ENCODE measurements around the gene AFAP1.

The AFAP1 gene

DNA sequence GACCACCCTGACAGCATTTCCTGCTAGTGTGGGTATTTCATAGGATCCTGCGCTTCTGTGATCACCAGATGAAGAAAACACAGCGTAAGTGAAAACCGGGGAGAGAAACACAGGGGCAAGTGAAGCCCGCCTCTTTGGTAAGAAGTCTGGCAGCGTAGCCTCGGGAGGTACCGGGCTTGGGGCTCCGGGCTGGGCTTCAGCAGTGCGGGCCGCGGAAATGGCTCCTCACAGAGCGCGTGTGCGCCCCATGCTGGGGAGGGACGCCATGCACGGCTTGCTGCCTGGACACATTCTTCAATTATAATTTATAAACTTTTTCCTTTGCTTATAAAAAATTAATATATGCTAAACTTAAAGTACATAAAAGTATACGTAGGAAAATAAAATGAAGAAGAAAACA lies 151.5 kb downstream of the AFAP1 start:
- no peak for DNase-seq (ENCODE audit: low read depth in 2 of 3, low spot score in 1 of 3)

DNA sequence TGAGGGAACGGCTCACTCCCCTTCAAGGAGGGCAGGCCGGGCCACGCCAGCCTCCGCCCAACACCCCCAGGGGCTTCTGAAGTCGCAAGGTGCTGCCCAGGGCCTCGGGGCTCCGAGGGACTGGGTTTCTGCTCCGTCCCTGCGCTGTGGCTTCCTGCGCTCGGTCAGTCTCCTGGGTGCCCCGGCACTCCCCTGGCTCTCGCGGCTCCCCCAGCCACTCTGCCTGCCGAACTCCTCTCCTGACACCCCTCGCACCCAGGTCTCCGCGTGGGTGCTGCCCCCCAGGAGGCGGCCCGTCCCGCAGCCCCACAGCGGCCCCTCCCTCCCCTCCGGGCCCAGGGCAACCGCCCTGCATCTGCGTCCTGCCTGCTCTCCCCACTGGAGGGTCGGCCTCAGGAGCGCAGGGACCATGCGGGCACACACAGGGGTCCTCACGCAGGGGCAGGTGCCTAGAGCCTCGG lies 151.9 kb downstream of the AFAP1 start:
- DNase-seq (ENCODE audit: low read depth in 2 of 3, low spot score in 1 of 3): no peak

DNA sequence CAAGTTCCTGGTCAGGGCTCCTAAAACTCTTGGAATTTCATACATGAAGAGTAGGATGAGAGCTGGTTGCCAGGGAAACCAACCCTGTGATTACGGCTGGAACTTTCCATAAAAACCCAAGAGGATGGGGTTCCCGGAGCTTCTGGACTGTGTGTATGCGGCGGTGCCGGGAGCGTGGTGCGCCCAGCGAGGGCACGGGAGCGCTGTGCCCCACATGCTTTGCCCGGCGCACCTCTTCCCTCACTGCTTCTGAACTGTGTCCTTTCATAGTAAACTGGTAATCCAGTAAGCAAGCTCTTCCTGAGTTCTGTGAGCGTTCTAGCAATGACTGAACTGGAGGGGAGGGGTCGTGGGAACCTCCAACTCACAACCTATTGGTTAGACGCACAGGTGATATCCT lies 152.6 kb downstream of the AFAP1 start:
- DNase-seq (ENCODE audit: low read depth in 2 of 3, low spot score in 1 of 3): no peak

DNA sequence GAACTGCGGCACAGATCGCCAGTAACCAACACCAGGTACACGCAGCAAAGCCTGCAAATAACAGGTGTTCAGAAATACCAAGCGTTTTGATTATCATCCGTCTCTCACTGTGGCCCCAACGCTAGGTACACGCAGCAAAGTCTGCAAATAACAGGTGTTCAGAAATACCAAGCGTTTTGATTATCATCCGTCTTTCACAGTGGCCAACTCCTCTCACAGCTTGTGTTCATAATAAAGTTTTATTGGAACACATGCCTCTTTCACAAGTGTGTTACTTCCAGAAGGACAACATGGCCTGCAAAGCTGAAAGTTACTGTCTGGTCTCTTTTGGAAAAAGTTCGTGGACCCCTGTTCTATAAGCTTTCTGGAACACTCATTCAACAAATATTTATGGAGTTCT lies 153.1 kb downstream of the AFAP1 start:
- DNase-seq (ENCODE audit: low read depth in 2 of 3, low spot score in 1 of 3): no peak

DNA sequence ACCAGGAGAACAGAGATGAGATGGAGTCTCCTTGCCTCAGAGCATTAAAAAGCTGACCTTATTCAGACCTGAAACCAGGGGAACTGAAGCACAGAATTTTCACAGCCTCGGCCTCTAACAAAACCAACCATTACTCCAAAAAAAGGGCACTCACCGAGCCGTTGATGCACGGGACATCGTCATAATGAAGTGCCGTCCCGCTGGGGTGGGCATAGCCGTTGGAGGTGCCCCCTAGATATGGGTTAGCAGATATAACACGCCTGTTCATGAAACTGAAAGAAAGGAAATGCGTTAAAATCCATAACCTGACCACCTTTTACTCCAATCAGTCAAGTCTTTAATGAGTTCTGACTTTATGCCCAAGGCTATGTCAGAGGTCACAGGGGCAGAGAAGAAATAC lies 153.6 kb downstream of the AFAP1 start:
- no peak for DNase-seq (ENCODE audit: low read depth in 2 of 3, low spot score in 1 of 3)

DNA sequence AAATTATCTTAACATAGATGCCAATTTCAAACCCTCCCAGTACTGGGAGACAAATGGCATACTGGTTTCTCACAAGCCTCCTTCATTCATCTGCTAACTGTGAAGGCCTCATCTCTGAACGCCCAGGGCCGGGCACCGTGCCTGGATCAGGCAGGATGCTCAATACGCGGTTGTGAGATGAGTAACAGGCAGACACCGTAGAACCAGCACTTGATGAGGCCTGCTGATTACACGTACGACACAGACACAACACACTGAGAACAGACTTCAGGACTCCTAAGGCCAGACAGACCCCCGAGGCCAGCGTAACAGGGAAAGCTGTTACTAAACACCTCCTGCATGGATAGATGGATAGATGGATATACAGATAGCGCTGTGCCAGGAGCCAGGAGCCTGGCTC lies 154.6 kb downstream of the AFAP1 start:
- peak in 1 of 3 donors; percentile 19 for DNase-seq (ENCODE audit: low read depth in 2 of 3, low spot score in 1 of 3)

DNA sequence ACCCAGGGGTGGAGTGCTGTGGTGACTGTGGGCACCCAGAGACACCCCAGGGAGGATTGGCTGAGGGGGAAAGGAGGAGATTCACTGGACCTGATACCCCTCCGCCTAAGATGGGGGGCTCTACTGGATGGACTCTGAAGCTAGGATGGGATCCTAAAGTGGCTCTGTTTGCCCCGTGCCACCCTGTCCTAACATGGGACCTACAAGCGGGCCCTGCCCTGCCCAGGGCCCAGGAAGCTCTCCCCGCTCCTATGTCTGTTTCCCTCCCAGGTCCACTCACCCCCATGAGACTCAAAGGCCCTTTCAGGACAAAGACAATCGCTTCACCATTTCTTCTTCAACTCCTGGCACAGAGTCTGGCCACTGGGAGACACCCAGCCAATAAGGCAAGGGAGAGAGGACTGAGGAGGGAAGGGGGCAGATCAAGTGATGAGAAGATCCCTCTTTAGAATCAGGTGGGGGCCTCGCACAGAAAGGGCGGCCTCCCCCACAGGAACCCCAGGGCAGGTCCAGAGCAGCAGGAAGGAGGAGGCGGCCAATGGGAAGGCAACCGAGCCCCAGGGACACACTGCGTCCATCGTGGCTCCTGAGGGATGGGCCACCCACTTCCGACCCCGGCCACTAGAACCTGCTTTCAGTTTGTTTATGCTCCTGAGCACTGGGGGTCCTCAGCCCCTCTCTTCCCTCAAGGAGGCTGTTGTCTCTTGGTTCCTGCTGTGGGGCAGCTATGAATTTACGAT lies 155.4 kb downstream of the AFAP1 start:
- no peak for DNase-seq (ENCODE audit: low read depth in 2 of 3, low spot score in 1 of 3)

DNA sequence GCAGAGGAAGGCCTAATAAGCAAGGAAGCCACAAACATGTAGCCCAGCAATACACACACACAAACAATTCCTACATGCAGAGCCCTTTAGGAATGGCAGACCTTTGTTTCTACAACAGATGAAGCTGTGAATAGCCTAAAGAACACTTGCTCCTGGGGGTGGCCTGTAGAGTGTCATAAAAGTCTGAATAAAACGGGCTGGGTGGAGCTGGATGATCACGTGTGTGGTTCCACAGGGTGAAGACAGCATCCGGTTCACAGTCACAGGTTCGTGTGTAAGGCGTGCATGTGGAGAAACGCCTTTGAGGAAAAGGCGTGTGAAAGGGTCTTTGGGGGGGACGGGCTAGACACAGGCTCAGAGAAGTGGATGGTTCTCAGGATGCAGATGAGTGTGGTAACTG lies 156.1 kb downstream of the AFAP1 start:
- DNase-seq (ENCODE audit: low read depth in 2 of 3, low spot score in 1 of 3): no peak

DNA sequence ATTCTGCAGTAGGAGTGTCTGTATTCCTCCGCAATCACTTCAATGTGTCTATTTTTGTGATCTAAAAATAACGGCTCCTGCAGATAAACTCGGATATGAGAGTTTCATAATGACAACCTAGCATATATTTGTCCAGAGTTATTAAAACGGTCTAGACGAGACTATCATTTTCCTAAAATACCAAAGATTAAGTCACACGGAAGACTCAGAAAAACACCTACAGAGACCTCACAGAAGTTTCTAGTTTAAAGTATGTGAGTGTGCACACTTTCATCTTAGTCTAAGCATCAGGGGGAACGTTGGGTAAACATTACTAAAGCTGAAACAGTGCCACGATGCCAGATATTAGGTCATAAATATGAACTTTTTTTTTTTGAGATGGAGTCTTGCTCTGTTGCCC lies 156.9 kb downstream of the AFAP1 start:
- DNase-seq (ENCODE audit: low read depth in 2 of 3, low spot score in 1 of 3): no peak

DNA sequence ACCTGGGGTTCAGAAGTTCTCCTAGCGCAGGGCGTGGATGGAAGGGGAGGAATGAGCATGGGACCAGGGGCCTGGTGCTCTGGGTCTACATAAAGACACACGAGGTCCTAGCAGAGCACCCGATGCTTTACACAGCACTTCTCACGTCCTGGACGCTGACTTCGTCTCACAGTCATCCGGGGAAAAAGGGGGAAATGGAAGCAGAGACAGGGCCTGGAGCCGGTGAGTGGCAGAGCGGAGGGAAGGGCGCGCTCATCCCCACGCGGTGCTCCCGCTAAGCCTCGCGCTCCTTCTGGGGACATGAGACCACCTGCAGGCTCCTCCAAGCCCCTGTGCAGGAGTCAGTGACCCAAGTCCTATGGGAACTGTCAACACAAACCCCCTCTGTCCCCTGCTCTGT lies 157.7 kb downstream of the AFAP1 start:
- no peak for DNase-seq (ENCODE audit: low read depth in 2 of 3, low spot score in 1 of 3)

DNA sequence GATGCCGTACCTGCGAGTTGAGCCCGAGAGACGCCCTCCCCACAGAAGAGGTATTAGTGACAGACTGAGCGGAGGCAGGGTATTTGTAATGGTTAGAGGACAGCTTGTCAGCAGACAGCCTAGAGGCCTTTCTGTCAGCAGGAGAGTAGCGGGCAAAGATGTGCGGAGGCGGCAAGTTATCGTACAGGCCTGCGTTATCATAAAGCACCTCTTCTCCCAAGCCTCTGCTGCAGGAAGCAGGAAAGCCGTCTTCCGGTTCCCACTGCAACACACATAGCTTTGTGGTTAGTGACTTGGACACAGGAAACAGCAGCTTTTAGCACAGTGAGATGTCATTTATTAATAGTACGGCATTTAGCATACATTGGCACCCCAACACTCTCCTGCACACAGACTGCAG lies 158.3 kb downstream of the AFAP1 start:
- DNase-seq (ENCODE audit: low read depth in 2 of 3, low spot score in 1 of 3): no peak

DNA sequence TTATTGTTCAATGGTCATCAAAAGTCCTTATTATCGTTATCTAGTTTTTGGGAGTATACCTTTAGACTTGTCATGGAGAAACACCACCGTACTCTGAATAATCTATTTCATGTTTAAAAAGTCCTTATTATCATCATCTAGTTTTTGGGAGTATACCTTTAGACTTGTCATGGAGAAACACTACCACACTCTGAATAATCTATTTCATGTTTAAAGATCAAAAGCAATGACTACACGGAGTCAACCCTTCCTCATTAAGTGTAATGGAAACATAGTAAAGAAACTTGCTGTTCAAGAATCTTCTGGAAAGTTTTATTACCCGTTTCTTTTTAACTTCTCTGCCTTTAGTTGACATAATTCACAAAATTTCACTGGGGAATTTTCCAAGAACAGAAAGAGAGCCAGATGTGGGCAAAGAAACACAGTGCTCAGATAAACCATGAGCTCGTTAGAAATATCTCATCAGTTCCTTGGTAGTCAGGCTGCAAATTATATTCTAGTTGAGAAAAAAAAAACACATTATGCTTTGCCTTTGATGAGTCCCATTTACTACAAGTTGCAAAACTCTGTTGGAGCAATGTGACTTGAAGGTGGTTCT lies 158.8 kb downstream of the AFAP1 start:
- DNase-seq (ENCODE audit: low read depth in 2 of 3, low spot score in 1 of 3): no peak

DNA sequence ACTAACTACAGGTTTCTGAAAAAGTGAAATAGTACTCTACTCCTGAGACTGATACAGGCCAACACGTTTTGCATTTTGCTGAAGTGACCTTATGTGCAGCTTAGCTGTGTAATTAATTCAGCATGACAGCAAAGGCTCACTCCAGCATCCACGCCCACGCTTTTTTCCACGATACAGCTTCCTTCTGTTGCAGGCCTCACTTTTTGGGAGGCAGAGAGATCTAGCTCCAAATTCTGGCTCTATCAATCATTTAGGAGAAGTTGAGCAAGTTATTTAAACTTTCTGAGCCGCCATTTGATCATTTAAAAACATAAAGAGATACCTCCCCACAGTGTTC lies 160.3 kb downstream of the AFAP1 start:
- no peak for DNase-seq (ENCODE audit: low read depth in 2 of 3, low spot score in 1 of 3)

DNA sequence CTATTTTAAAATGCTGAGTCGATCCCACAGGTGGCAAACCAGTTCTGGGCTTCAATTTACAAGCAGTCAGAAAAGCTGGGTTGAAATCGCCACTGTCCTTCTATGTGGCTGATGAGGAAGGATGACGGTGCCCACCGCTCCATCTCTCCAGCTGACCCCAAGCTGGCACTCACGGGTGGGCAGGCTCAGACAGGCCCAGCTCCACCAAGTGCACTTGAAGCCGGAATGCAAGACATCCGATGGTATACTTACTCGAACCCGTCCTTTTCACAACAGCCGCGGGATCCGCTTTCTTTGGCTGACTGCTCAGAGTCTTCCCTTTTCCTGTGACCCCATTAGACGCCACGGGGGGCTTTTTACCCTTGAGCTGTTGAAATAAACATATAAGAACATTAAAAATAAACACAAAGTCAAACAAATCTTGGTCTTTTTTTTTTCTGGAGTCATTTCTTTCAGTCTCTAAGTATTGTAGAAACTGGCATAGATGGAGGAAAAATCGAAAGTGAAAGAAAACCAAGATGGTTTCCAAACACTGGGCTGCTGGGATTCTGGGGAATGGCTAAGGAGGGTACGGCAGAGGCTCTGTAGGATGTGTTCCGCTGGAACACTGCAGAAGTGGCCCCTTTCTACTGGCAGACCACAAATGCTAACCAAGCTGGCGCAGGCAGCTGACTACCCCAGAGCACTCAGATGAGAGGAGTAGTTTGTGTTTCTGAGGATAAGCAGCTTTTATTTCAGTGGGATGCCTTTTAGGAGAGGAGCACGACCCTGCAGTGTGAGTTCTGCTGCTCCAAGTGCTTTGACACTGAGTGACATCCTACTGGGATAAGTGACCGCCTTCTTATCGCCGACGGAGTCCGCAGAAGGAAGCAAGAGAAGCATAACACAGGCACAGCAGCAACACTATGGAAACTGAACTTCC lies 160.9 kb downstream of the AFAP1 start:
- no peak for DNase-seq (ENCODE audit: low read depth in 2 of 3, low spot score in 1 of 3)

DNA sequence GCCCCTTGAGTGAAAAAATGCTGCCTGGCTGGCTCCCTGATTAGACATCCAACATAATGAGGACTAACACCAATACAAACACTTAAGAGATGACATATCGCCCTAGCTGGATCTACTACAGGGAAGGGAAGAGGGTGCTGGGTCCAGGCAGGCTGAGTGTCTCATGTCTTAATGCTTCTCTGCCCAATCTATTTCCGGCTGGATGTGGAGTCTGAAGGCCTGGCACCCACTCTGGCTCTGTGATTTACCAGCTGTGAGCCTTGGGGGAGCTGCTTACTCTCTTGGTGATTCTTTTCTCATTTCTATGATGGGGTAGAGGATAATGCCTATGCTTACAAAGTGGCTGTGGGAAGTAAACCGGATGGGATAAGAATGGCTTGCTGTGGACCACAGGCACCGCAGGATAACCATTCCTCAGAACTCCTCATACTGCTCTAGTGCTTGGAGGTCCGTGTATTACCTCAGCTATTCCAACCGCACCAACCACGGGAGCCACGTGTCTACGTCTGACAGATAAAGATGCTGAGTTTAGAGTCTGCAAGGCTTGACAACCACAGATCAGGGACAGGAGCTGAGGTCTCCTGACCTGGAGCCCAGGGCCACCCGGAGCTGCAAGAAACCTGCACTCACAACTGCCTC lies 161.7 kb downstream of the AFAP1 start:
- no peak for DNase-seq (ENCODE audit: low read depth in 2 of 3, low spot score in 1 of 3)

DNA sequence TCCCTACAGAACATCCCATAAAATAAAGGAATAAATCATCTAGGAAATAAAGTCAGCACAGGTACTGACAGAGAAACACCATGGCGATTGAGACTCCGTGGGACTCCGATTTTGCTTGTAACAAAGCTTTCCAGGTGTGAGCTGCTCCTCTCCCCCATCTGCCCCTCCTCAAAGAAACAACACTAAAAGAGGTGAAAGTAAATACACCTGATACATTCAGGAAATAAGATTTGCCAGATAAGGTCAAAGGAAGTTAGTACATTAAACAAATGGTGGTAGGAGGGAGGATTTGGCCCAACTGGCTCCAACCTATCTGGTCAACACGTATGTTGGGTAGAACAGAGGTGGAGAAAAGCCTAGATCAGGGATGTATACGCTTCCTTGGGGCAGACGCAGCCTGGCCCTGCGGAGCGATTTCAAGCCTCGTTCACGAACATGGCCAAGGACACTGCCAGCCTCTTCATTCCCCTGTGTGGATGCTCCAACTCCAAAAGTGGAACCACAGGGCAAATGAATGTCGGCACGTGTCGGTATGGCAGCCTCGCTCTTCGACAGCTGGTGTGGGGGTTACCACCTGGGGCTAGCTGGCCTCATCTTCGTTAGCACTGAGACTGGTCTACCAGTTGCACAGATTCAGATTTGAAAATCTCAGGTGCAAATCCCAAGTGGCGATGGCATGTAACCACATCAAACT lies 162.5 kb downstream of the AFAP1 start:
- no peak for DNase-seq (ENCODE audit: low read depth in 2 of 3, low spot score in 1 of 3)

DNA sequence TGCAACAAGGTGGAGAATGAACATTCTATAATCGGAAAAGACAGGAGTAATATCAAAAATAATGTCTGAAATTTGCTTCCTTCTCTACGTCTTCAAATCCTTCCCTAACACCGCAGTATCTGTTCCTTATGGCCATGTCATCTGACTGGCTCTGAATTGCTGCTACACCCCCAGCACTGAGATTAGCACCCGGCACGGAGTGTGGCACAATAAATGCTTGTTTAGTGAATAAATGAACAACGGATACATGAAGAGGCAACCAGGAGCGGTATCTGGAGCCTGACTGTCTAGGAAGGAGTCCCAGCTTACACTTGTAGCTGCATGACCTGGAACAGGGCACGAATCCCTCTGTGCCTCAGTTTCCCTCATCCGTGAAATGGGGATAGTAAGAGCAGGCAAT lies 164.3 kb downstream of the AFAP1 start:
- DNase-seq (ENCODE audit: low read depth in 2 of 3, low spot score in 1 of 3): no peak

DNA sequence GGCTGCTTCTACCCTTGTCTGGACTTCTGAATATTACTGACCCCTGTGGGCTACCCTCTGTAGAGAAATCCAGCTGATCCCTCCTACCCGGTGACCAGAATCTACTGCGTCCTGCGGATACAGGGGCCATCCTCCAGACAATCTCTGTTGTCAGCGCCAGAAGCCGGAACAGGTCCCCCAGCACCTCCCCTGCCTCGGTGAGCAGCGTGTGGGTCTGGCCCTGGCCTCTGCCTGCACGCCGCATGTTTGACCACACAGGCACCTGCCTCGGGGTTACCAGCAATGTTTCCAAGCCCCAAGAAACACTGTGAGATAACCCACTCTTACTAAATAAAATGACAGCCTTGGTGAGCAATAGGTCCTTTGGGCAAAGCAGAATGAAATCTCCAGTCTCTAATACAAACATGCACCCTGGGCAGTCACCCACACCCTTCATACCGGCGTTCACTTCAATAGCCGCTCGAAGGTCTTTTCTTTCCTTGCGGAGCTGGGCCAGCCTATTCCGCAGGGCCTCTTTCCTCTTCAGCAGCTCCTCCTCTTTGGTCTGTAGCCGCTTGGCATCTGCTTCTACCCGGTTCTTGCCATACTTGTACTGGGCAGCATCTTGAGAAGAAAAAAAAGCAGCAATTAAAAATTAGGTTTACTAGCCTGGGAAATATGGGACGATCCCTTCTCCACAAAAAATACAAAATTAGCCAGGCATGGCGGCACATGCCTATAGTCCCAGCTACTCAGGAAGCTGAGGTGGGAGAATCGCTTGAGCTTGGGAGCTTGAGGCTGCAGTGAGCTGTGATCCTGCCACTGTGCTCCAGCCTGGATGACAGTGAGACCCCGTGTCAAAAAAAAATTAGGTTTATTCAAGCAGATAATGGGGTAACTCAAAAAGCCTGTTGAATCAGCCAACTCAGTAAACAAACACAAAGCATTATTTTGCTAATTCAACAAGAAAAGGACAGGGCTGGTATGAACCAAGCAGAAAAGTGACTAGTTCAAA lies 165.1 kb downstream of the AFAP1 start:
- DNase-seq (ENCODE audit: low read depth in 2 of 3, low spot score in 1 of 3): no peak

DNA sequence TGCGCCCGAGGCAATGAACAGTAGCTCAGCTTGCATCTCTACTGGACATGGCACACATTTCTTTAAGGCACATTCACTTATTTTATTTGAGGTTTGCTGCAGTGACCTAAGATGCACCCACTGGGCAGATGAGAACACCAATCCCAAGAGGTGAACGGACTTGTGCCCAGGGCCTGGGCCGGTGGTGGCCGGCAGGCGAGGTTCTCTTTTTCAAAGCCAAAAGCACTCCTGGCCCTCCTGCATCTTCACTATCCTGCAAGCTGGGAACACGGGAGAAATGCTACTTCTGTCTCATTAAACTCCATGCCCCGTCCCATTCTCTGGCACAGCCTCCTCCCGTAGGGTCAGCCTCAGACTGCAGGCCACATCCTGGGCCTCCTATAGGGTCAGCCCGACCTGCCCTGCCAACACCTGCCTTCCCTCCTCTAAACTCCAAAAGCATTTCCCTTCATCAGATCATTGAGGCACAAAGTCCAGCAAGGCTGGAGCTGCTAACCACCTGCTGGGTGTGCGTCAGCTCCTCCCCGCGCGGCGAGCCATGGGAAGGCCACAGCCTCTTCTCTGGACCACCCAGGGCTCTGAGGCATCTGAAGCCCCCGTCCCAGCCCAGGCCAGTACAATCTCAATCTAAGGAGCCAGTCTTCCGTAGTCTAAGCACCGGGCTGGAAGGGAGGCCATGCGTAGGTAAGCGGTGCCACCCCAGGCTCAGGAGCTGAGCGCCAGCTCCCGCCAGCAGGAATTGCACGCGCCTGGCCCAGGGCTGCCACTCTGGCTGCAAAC lies 166.1 kb downstream of the AFAP1 start:
- DNase-seq (ENCODE audit: low read depth in 2 of 3, low spot score in 1 of 3): no peak

Data from stimulated activated CD4-positive, alpha-beta T cell treated with anti-CD3 and anti-CD28 coated beads, Interleukin-12 subunit alpha, Interleukin-12 subunit beta, amount 100 ng/mL, for 48 hours (primary cell).